Osteoblast (primary cell): Measurements from ENCODE around the gene TMC8. TPM values are rescaled to one million over a fixed set of nuclear protein-coding genes. Genes with fewer than 3 reads are reported as not detected.
A peak's percentile ranks its signal among the peaks of the same experiment; 100 is the strongest.

Experiments
- DNase-seq: peaks from one replicate; pipeline ENCODE4 v3.0.0; 2011; ENCODE audit warnings: low spot score, mixed read lengths; ENCODE audit not compliant: insufficient read length; ENCODE audit errors: missing footprints
- H2AFZ ChIP-seq: 2 replicates; pipeline ENCODE4 v1.6.0; 2011; ENCODE audit warnings: mild to moderate bottlenecking, low read length
- H3K27ac ChIP-seq: 2 replicates; pipeline ENCODE4 v1.5.1; 2011; ENCODE audit warnings: mild to moderate bottlenecking, low read depth, low read length, moderate library complexity
- H3K27me3 ChIP-seq: 2 replicates; pipeline ENCODE4 v1.6.0; 2012; ENCODE audit warnings: mild to moderate bottlenecking, control low read depth, inconsistent platforms, low read length, moderate library complexity; ENCODE audit not compliant: insufficient read depth
- H3K36me3 ChIP-seq: 2 replicates; pipeline ENCODE4 v1.5.1; 2011; ENCODE audit warnings: mild to moderate bottlenecking, low read length, control low read depth, moderate library complexity; ENCODE audit not compliant: insufficient read depth
- H3K4me1 ChIP-seq: 2 replicates; pipeline ENCODE4 v1.5.1; 2011; ENCODE audit warnings: mild to moderate bottlenecking, low read length, control low read depth, moderate library complexity; ENCODE audit not compliant: insufficient read depth
- H3K4me2 ChIP-seq: 2 replicates; pipeline ENCODE4 v1.6.0; 2011; ENCODE audit warnings: mild to moderate bottlenecking, low read length; ENCODE audit not compliant: insufficient read depth
- H3K4me3 ChIP-seq: fragments of 200-600 bp; sonication (generic); 3 replicates; pipeline ENCODE4 v1.5.1; 2012; ENCODE audit warnings: mild to moderate bottlenecking, low read length, inconsistent platforms; ENCODE audit not compliant: insufficient read depth
- H3K79me2 ChIP-seq: 2 replicates; pipeline ENCODE4 v1.6.0; 2012; ENCODE audit warnings: mild to moderate bottlenecking, low read length, control low read depth, inconsistent platforms; ENCODE audit not compliant: insufficient read depth
- H3K9me3 ChIP-seq: 2 replicates; pipeline ENCODE4 v1.5.1; 2011; ENCODE audit warnings: low read depth, low read length, control low read depth
- H4K20me1 ChIP-seq: 2 replicates; pipeline ENCODE4 v1.6.0; 2012; ENCODE audit warnings: mild to moderate bottlenecking, low read length, control low read depth; ENCODE audit not compliant: insufficient read depth
- CTCF ChIP-seq: IDR thresholded peaks from 2 replicates; pipeline ENCODE4 v1.5.1; 2011; ENCODE audit warnings: mild to moderate bottlenecking, low read depth, low read length, moderate library complexity; ENCODE audit errors: extremely low read depth
- total RNA-seq: library from RNA; depleted of rRNA; stranded (reverse); fragments of >200 nt; gene quantifications from 2 replicates; pipeline ENCODE4 v1.2.3, GENCODE V29; 2012

The TMC8 gene
- total RNA-seq, 1 donor: not detected

DNA sequence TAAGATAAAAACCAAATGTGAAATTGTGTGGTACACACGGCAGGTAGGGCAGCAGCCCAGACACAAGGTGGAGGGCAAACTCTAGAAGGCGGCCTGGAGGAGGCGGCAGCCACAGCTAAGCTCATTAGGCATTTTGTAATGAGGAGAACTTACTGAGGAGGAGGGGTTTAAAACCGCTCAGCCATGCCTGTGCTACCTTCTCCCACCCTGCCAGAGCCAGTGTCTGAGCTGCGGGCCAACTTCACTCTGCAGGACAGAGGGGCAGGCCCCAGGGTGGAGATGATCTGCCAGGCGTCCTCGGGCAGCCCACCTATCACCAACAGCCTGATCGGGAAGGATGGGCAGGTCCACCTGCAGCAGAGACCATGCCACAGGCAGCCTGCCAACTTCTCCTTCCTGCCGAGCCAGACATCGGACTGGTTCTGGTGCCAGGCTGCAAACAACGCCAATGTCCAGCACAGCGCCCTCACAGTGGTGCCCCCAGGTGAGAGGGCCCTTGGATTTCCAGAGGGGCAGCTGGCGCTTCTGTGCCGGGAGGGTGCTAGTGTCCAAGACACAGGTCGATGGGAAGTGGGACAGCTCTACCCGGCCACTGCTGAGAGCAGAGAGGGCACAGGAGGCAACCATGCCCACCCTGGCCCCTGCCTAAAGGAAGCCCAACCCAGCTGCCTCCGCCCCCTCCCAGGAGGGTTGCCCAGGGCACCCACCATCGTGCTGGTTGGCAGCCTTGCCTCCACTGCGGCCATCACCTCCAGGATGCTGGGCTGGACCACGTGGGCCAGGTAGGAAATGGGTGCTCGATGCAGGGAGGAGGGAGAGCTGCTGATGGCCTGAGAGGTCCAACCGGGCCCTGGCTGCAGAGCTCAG lies 33.5 kb downstream of the TMC8 start:
- no peak overlapping the region for H2AFZ ChIP-seq

GRCh38 chr17:78164748-78165607 lies 34.4 kb downstream of the TMC8 start:
- H3K4me1 ChIP-seq: peaks cover 4% of the 10 kb centered on the region

More for the DNA sequence above, 33.5 kb downstream of the TMC8 start:
- H3K9me3 ChIP-seq: no peaks in the 10 kb centered on the region
- no peaks in the 10 kb centered on the region for H4K20me1 ChIP-seq
- H3K4me1 ChIP-seq: peaks cover 4% of the 10 kb centered on the region
- H3K27me3 ChIP-seq: no peaks in the 10 kb centered on the region
- H3K27ac ChIP-seq: no peak overlapping the region
- no peak for TF ChIP-seq CTCF
- peak; percentile 62 for DNase-seq
- no peak overlapping the region for H3K4me2 ChIP-seq
- no peak overlapping the region for H3K4me3 ChIP-seq
- no peaks in the 10 kb centered on the region for H3K36me3 ChIP-seq
- no peaks in the 10 kb centered on the region for H3K79me2 ChIP-seq

DNA sequence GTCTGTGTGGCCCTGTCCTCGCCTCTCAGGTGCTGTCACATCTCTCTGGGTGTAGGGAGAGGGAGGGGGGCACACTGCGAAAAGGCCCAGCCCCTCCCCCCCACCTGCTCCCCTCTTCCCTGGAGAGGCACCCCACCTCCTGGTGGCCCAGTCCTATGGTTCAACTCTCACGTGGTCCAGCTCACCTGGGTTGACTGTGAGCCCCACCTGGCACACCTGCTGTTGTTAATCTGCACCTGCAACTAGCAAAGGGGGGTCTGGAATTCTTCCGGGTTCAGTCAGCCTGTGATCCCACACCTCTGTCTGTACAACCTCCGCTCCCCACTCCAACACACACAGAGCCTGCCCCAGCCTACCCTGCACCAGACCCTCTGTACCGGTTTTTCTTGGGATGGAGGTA lies 35.8 kb downstream of the TMC8 start:
- H3K4me1 ChIP-seq: peaks cover 4% of the 10 kb centered on the region
- H3K4me3 ChIP-seq: no peak overlapping the region
- H3K79me2 ChIP-seq: no peaks in the 10 kb centered on the region
- H3K27me3 ChIP-seq: no peaks in the 10 kb centered on the region
- DNase-seq: peak; percentile 58
- no peak overlapping the region for H3K4me2 ChIP-seq
- no peaks in the 10 kb centered on the region for H3K9me3 ChIP-seq
- peaks cover 6% of the 10 kb centered on the region for H4K20me1 ChIP-seq
- H3K36me3 ChIP-seq: no peaks in the 10 kb centered on the region
- H3K27ac ChIP-seq: no peak overlapping the region
- TF ChIP-seq CTCF: no peak
- H2AFZ ChIP-seq: no peak overlapping the region

More at GRCh38 chr17:78164748-78165607, 34.4 kb downstream of the TMC8 start:
- no peaks in the 10 kb centered on the region for H3K9me3 ChIP-seq
- TF ChIP-seq CTCF: no peak
- H2AFZ ChIP-seq: no peak overlapping the region
- no peaks in the 10 kb centered on the region for H3K79me2 ChIP-seq
- H3K27ac ChIP-seq: no peak overlapping the region
- H3K4me2 ChIP-seq: no peak overlapping the region
- no peaks in the 10 kb centered on the region for H3K36me3 ChIP-seq
- DNase-seq: peak; percentile 73
- H3K27me3 ChIP-seq: no peaks in the 10 kb centered on the region
- H4K20me1 ChIP-seq: peaks cover 6% of the 10 kb centered on the region
- H3K4me3 ChIP-seq: no peak overlapping the region
